Measurements from ENCODE around the gene SPSB1.
A peak's percentile ranks its signal among the peaks of the same experiment; 100 is the strongest.

Gene SPSB1

GRCh38 chr1:9294910-9295636 is 2.4 kb downstream of the SPSB1 start:
- Histone ChIP-seq H3K27ac (ENCODE audit: extremely low read depth, low read depth, low read length) (no peak overlapping the region), H3K9me3 (ENCODE audit: control insufficient read depth, insufficient read depth, low read depth, low read length) (no peaks in the 10 kb centered on the region), H3K4me3 (ENCODE audit: low read depth, low read length) (no peak overlapping the region), H3K4me1 (ENCODE audit: control insufficient read depth, insufficient read depth, low read length) (no peaks in the 10 kb centered on the region), H3K36me3 (ENCODE audit: control insufficient read depth in 2 of 2, insufficient read depth in 1 of 2, low read length in 2 of 2) (peaks cover 0 to 3% of the 10 kb centered on the region in 2 experiments; a peak in 1 of 3 replicates)
- CTCF ChIA-PET: interaction anchor here (1.7 kb wide), 1 partner anchor 161 kb away, joined by 5 read pairs; no protein-coding TSS in a partner anchor
- POLR2A ChIA-PET: no interaction called here
- TF ChIP-seq ZFP69B (tag by site-specific recombination; IDR thresholded peaks at IDR 0.05): no peak
- no peak for TF ChIP-seq ZNF132 (tag by site-specific recombination; IDR thresholded peaks at IDR 0.05; ENCODE audit: borderline replicate concordance)
- peak; percentile 89 for TF ChIP-seq ZSCAN4 (tag by site-specific recombination; IDR thresholded peaks at IDR 0.05)
- peak; percentile 49; the same call in 1 of the 2 replicates for TF ChIP-seq ZNF366 (tag by site-specific recombination; conservative IDR thresholded peaks at IDR 0.05)
- no peak for TF ChIP-seq ZNF174 (tag by site-specific recombination; IDR thresholded peaks at IDR 0.05)
- TF ChIP-seq ZBTB48 (tag by site-specific recombination; IDR thresholded peaks at IDR 0.05): peak; percentile 57
- peak; percentile 69; the same call in 1 of the 2 replicates for TF ChIP-seq ZNF768 (tag by site-specific recombination; IDR thresholded peaks at IDR 0.05)
- no peak for TF ChIP-seq ZNF654 (tag by site-specific recombination; IDR thresholded peaks at IDR 0.05; ENCODE audit: low read depth)
- TF ChIP-seq ZNF560 (tag by site-specific recombination; IDR thresholded peaks at IDR 0.05; ENCODE audit: borderline replicate concordance): no peak
- peak; percentile 65 for TF ChIP-seq FEZF1 (tag by site-specific recombination; IDR thresholded peaks at IDR 0.05)
- TF ChIP-seq INSM2 (tag by site-specific recombination; IDR thresholded peaks at IDR 0.05): no peak
- TF ChIP-seq ZNF777 (tag by site-specific recombination; IDR thresholded peaks at IDR 0.05; ENCODE audit: borderline replicate concordance): no peak
- peak; percentile 89 for TF ChIP-seq GLIS1 (tag by site-specific recombination; IDR thresholded peaks at IDR 0.05)
- TF ChIP-seq ZBTB21 (tag by site-specific recombination; IDR thresholded peaks at IDR 0.05): 0 out of 2 replicates have a peak, but pooled peaks have one; percentile 22
- peak; percentile 57 for TF ChIP-seq ZNF629 (tag by site-specific recombination; IDR thresholded peaks at IDR 0.05)
- 0 out of 2 replicates have a peak, but pooled peaks have one; percentile 46 for TF ChIP-seq ZBTB10 (tag by site-specific recombination; IDR thresholded peaks at IDR 0.05)
- no peak for TF ChIP-seq ZFP41 (tag by site-specific recombination; IDR thresholded peaks at IDR 0.05; ENCODE audit: borderline replicate concordance)
- no peak for TF ChIP-seq ZNF830 (tag by site-specific recombination; IDR thresholded peaks at IDR 0.05; ENCODE audit: low read depth)
- TF ChIP-seq PRDM1 (tag by site-specific recombination; IDR thresholded peaks at IDR 0.05): peak; percentile 53; the same call in 1 of the 2 replicates
- TF ChIP-seq HIC1 (tag by site-specific recombination; IDR thresholded peaks at IDR 0.05): 0 out of 2 replicates have a peak, but pooled peaks have one; percentile 29
- TF ChIP-seq KLF17 (tag by site-specific recombination; IDR thresholded peaks at IDR 0.05): peak; percentile 64; the same call in 1 of the 2 replicates
- TF ChIP-seq CTCF (tag by site-specific recombination; IDR thresholded peaks at IDR 0.05): peak; percentile 86
- TF ChIP-seq BCL11B (tag by site-specific recombination; IDR thresholded peaks at IDR 0.05; ENCODE audit: low read depth): no peak
- TF ChIP-seq ZNF211 (tag by site-specific recombination; IDR thresholded peaks at IDR 0.05; ENCODE audit: low read depth): no peak
- TF ChIP-seq ZNF214 (tag by site-specific recombination; IDR thresholded peaks at IDR 0.05; ENCODE audit: borderline replicate concordance): no peak
